SK-N-SH (cell line): Measurements from ENCODE around the gene BMF. TPM values are rescaled to one million over a fixed set of nuclear protein-coding genes. Genes with fewer than 3 reads are reported as not detected.

Source experiments
- CTCF ChIA-PET: fragments of 300-600, 350-600 bp; formaldehyde crosslinking; extraction: SDS; loops from one replicate; lab custom pipeline; 2021; lab: Yijun Ruan, JAX
- POLR2A ChIA-PET: fragments of 350-600 bp; sonication (Branson Sonifier 250); formaldehyde crosslinking; extraction: SDS; loops from one replicate; lab custom pipeline; 2020; ENCODE audit warnings: antibody characterized with exemption, inconsistent platforms; lab: Yijun Ruan, JAX
- DNase-seq: peaks from one replicate; pipeline ENCODE4 v3.0.0; 2012
- H2AFZ ChIP-seq: fragments of 200-600 bp; sonication (generic); 2 replicates; pipeline ENCODE4 v1.8.1; 2016; ENCODE audit warnings: antibody characterized with exemption, mild to moderate bottlenecking, low read depth
- H3F3A ChIP-seq: fragments of 200-600 bp; sonication (generic); replicated peaks from 2 replicates; pipeline ENCODE3; 2016; ENCODE audit warnings: antibody characterized with exemption, mild to moderate bottlenecking; ENCODE audit not compliant: insufficient read depth
- H3K27ac ChIP-seq, 2 experiments: fragments of 200-500 bp in 1 of 2; fragments of 200-600 bp in 1 of 2; sonication (Bioruptor generic) in 1 of 2; sonication (generic), shearing (Covaris generic) in 1 of 2; 2 replicates each; pipeline versions ENCODE4 v1.5.1 to v1.6.1; 2014 to 2016; ENCODE audit warnings: low read depth in 2 of 2, inconsistent platforms in 1 of 2, low read length in 1 of 2, mild to moderate bottlenecking in 1 of 2, mixed read lengths in 1 of 2
- H3K27me3 ChIP-seq: fragments of 200-600 bp; sonication (generic), shearing (Covaris generic); 2 replicates; pipeline ENCODE4 v1.6.1; 2016; ENCODE audit warnings: mixed run types; ENCODE audit not compliant: insufficient read depth
- H3K36me3 ChIP-seq, 2 experiments: fragments of 200-500 bp in 1 of 2; fragments of 200-600 bp in 1 of 2; sonication (Bioruptor generic) in 1 of 2; sonication (generic) in 1 of 2; replicated peaks in 1 of 2; 2 replicates each; pipeline versions ENCODE3 to v1.5.1; 2014 to 2016; ENCODE audit warnings: low read length in 1 of 2, mild to moderate bottlenecking in 1 of 2; ENCODE audit not compliant: insufficient read depth in 2 of 2, control insufficient read depth in 1 of 2
- H3K4me1 ChIP-seq, 2 experiments: fragments of 200-500 bp in 1 of 2; fragments of 200-600 bp in 1 of 2; sonication (Bioruptor generic) in 1 of 2; sonication (generic), shearing (Covaris generic) in 1 of 2; 2 replicates each; pipeline versions ENCODE4 v1.5.1 to v1.6.1; 2014 to 2016; ENCODE audit warnings: low read depth in 1 of 2, low read length in 1 of 2, mixed run types in 1 of 2; ENCODE audit not compliant: insufficient read depth in 2 of 2, control insufficient read depth in 1 of 2
- H3K4me2 ChIP-seq: fragments of 200-600 bp; sonication (generic), shearing (Covaris generic); 2 replicates; pipeline ENCODE4 v1.6.1; 2017; ENCODE audit warnings: mixed run types
- H3K4me3 ChIP-seq, 2 experiments: fragments of 200-500 bp in 1 of 2; fragments of 200-600 bp in 1 of 2; sonication (Bioruptor generic) in 1 of 2; sonication (generic), shearing (Covaris generic) in 1 of 2; 2 replicates each; pipeline versions ENCODE4 v1.5.1 to v1.8.1; 2014 to 2016; ENCODE audit warnings: low read depth in 2 of 2, inconsistent platforms in 1 of 2, low read length in 1 of 2, mild to moderate bottlenecking in 1 of 2, mixed read lengths in 1 of 2, moderate library complexity in 1 of 2
- H3K79me2 ChIP-seq: fragments of 200-600 bp; sonication (generic); 2 replicates; pipeline ENCODE4 v1.8.1; 2017; ENCODE audit warnings: mild to moderate bottlenecking; ENCODE audit not compliant: insufficient read depth
- H3K9ac ChIP-seq: fragments of 200-600 bp; sonication (generic); 2 replicates; pipeline ENCODE4 v1.6.1; 2017; ENCODE audit warnings: mixed run types
- H3K9me2 ChIP-seq: fragments of 200-600 bp; sonication (generic); 2 replicates; pipeline ENCODE4 v1.6.1; 2017; ENCODE audit warnings: mixed run types
- H3K9me3 ChIP-seq: fragments of 200-600 bp; sonication (generic); 2 replicates; pipeline ENCODE4 v1.6.1; 2017; ENCODE audit warnings: mixed run types, mild to moderate bottlenecking, moderate library complexity
- H4K20me1 ChIP-seq: fragments of 200-600 bp; sonication (generic); 2 replicates; pipeline ENCODE4 v1.6.1; 2017; ENCODE audit warnings: mild to moderate bottlenecking, mixed run types; ENCODE audit not compliant: insufficient read depth
- FOSL2 ChIP-seq: IDR thresholded peaks from 2 replicates; pipeline ENCODE4 v1.4.0; 2012; ENCODE audit warnings: low read depth, mild to moderate bottlenecking, moderate library complexity, borderline replicate concordance
- FOXM1 ChIP-seq: IDR thresholded peaks from 2 replicates; pipeline ENCODE4 v1.4.0; 2012; ENCODE audit warnings: low read depth, mild to moderate bottlenecking
- MXI1 ChIP-seq: IDR thresholded peaks from 2 replicates; pipeline ENCODE4 v1.6.1; 2012; ENCODE audit warnings: mild to moderate bottlenecking, low read depth, low read length, improper control_type of control experiment
- NRF1 ChIP-seq: IDR thresholded peaks from 2 replicates; pipeline ENCODE4 v1.6.1; 2012; ENCODE audit warnings: low read depth, mild to moderate bottlenecking, low read length
- POLR2AphosphoS5 ChIP-seq: IDR thresholded peaks from 2 replicates; pipeline ENCODE4 v1.6.1; 2012; ENCODE audit warnings: low read depth, low read length
- RAD21 ChIP-seq: IDR thresholded peaks from 2 replicates; pipeline ENCODE4 v1.6.1; 2012; ENCODE audit warnings: mild to moderate bottlenecking, low read length
- RCOR1 ChIP-seq: fragments of 150-350 bp; IDR thresholded peaks from 2 replicates; pipeline ENCODE4 v1.6.1; 2017; ENCODE audit warnings: antibody characterized with exemption, low read length
- RFX5 ChIP-seq: IDR thresholded peaks from 2 replicates; pipeline ENCODE4 v1.6.1; 2012; ENCODE audit warnings: mild to moderate bottlenecking, improper control_type of control experiment, low read length
- RXRA ChIP-seq: IDR thresholded peaks from 2 replicates; pipeline ENCODE4 v1.4.0; 2012; ENCODE audit warnings: low read depth, mild to moderate bottlenecking, borderline replicate concordance
- SIN3A ChIP-seq: IDR thresholded peaks from 2 replicates; pipeline ENCODE4 v1.6.1; 2012; ENCODE audit warnings: low read depth, mild to moderate bottlenecking, low read length, moderate library complexity, borderline replicate concordance
- TCF12 ChIP-seq: IDR thresholded peaks from 2 replicates; pipeline ENCODE4 v1.4.0; 2012
- TEAD4 ChIP-seq: IDR thresholded peaks from 2 replicates; pipeline ENCODE4 v1.4.0; 2012; ENCODE audit warnings: mild to moderate bottlenecking, borderline replicate concordance; ENCODE audit not compliant: insufficient read depth
- YY1 ChIP-seq: IDR thresholded peaks from 2 replicates; pipeline ENCODE4 v1.4.0; 2012; ENCODE audit warnings: low read depth, mild to moderate bottlenecking
- WGBS: methylation state at CpG from one replicate; pipeline ENCODE4 v1.1.6; 2017; ENCODE audit warnings: low lambda C conversion rate; 5-methylcytosine and 5-hydroxymethylcytosine counted together
- polyA plus RNA-seq, 3 experiments: library from polyadenylated mRNA; depleted of rRNA; stranded (reverse); fragments of >200 nt; gene quantifications; 2 replicates each; pipeline ENCODE4 v1.2.3, GENCODE V29; 2012
- TF ChIP-seq, protein P1 (sequence below): fragments of 150-350 bp; IDR thresholded peaks from 2 replicates; pipeline ENCODE4 v1.6.1; 2017; ENCODE audit warnings: antibody characterized with exemption, low read length, low read depth, borderline replicate concordance
- TF ChIP-seq, protein P2 (sequence below): fragments of 150-350 bp; IDR thresholded peaks from 2 replicates; pipeline ENCODE4 v1.6.1; 2016; ENCODE audit warnings: mild to moderate bottlenecking, low read depth, low read length
- TF ChIP-seq, protein P3 (sequence below): fragments of 200-600 bp; sonication (generic); IDR thresholded peaks from 2 replicates; pipeline ENCODE4 v1.6.1; 2017; ENCODE audit warnings: antibody characterized with exemption, mild to moderate bottlenecking, moderate library complexity
- TF ChIP-seq, protein P4 (sequence below): IDR thresholded peaks from 2 replicates; pipeline ENCODE4 v1.4.0; 2012; ENCODE audit warnings: low read depth
- TF ChIP-seq, protein P5 (sequence below): IDR thresholded peaks from 2 replicates; pipeline ENCODE4 v1.4.0; 2012; ENCODE audit warnings: low read depth, borderline replicate concordance
- TF ChIP-seq, protein P6 (sequence below): IDR thresholded peaks from 2 replicates; pipeline ENCODE4; 2012

BMF gene
- polyA plus RNA-seq, 1 of the 3 experiments (the other 2 are of a cell fraction), result 0.72 TPM

DNA sequence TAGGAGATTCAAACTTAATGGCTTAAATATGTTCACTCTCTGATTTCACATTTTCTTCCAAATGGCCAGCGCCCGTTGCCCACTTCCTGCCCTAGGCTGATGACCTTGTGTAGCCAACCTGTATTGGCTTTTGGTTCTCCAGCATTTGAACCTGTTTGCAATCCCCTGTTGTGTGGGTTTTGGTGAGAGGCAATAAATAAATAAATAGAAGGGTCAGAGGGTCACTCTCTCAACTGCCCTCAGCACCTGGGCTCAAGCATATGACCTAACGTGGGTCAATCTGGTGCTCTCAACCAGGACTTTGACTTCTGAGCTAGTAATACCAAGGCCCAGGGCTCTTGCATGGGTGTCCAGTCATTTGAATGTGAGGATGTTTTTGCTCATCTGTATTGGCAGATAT is 67.9 kb downstream of the BMF start:
- Histone ChIP-seq H3K4me1 (peaks cover 6 to 29% of the 10 kb centered on the region in 2 experiments), H3K9me2 (no peaks in the 10 kb centered on the region), H3K4me3 (no peak overlapping the region), H3K9ac (no peak overlapping the region), H2AFZ (no peak overlapping the region), H3K79me2 (peaks cover 42% of the 10 kb centered on the region), H4K20me1 (no peaks in the 10 kb centered on the region), H3K4me2 (no peak overlapping the region), H3F3A (peaks cover 15% of the 10 kb centered on the region), H3K27ac (no peak overlapping the region), H3K9me3 (no peaks in the 10 kb centered on the region), H3K36me3 (peaks cover 17 to 21% of the 10 kb centered on the region in 2 experiments), H3K27me3 (no peaks in the 10 kb centered on the region)
- CTCF ChIA-PET, result interaction anchor here (1.3 to 8.7 kb wide), 6 partner anchors 63 to 282 kb away, joined by 3 to 53 read pairs (median 6); partner anchors contain the start of gene INAFM2
- POLR2A ChIA-PET, result no interaction called here
- DNase-seq, result no peak
- 82% methylated on average over 3 of the region's 3 CpGs for WGBS
- no peak for TF ChIP-seq RFX5
- TF ChIP-seq SIN3A, result no peak
- TF ChIP-seq, protein P1, sequence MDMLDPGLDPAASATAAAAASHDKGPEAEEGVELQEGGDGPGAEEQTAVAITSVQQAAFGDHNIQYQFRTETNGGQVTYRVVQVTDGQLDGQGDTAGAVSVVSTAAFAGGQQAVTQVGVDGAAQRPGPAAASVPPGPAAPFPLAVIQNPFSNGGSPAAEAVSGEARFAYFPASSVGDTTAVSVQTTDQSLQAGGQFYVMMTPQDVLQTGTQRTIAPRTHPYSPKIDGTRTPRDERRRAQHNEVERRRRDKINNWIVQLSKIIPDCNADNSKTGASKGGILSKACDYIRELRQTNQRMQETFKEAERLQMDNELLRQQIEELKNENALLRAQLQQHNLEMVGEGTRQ, result no peak
- TF ChIP-seq, protein P2, sequence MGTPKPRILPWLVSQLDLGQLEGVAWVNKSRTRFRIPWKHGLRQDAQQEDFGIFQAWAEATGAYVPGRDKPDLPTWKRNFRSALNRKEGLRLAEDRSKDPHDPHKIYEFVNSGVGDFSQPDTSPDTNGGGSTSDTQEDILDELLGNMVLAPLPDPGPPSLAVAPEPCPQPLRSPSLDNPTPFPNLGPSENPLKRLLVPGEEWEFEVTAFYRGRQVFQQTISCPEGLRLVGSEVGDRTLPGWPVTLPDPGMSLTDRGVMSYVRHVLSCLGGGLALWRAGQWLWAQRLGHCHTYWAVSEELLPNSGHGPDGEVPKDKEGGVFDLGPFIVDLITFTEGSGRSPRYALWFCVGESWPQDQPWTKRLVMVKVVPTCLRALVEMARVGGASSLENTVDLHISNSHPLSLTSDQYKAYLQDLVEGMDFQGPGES, result no peak
- no peak for TF ChIP-seq MXI1
- TF ChIP-seq, protein P3, sequence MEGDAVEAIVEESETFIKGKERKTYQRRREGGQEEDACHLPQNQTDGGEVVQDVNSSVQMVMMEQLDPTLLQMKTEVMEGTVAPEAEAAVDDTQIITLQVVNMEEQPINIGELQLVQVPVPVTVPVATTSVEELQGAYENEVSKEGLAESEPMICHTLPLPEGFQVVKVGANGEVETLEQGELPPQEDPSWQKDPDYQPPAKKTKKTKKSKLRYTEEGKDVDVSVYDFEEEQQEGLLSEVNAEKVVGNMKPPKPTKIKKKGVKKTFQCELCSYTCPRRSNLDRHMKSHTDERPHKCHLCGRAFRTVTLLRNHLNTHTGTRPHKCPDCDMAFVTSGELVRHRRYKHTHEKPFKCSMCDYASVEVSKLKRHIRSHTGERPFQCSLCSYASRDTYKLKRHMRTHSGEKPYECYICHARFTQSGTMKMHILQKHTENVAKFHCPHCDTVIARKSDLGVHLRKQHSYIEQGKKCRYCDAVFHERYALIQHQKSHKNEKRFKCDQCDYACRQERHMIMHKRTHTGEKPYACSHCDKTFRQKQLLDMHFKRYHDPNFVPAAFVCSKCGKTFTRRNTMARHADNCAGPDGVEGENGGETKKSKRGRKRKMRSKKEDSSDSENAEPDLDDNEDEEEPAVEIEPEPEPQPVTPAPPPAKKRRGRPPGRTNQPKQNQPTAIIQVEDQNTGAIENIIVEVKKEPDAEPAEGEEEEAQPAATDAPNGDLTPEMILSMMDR, result no peak
- TF ChIP-seq, protein P4, sequence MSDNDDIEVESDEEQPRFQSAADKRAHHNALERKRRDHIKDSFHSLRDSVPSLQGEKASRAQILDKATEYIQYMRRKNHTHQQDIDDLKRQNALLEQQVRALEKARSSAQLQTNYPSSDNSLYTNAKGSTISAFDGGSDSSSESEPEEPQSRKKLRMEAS, result no peak
- TF ChIP-seq RXRA, result no peak
- no peak for TF ChIP-seq NRF1
- no peak for TF ChIP-seq TCF12
- TF ChIP-seq YY1, result no peak
- no peak for TF ChIP-seq RAD21
- TF ChIP-seq TEAD4, result no peak
- TF ChIP-seq, protein P5, sequence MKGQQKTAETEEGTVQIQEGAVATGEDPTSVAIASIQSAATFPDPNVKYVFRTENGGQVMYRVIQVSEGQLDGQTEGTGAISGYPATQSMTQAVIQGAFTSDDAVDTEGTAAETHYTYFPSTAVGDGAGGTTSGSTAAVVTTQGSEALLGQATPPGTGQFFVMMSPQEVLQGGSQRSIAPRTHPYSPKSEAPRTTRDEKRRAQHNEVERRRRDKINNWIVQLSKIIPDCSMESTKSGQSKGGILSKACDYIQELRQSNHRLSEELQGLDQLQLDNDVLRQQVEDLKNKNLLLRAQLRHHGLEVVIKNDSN, result no peak
- TF ChIP-seq FOXM1, result no peak
- no peak for TF ChIP-seq RCOR1
- TF ChIP-seq, protein P6, sequence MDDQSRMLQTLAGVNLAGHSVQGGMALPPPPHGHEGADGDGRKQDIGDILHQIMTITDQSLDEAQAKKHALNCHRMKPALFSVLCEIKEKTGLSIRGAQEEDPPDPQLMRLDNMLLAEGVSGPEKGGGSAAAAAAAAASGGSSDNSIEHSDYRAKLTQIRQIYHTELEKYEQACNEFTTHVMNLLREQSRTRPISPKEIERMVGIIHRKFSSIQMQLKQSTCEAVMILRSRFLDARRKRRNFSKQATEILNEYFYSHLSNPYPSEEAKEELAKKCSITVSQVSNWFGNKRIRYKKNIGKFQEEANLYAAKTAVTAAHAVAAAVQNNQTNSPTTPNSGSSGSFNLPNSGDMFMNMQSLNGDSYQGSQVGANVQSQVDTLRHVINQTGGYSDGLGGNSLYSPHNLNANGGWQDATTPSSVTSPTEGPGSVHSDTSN, result no peak
- TF ChIP-seq FOSL2, result no peak
- TF ChIP-seq POLR2AphosphoS5, result no peak
